ENCODE measurements around the gene CHRNB2.

GRCh38 chr1:154616659-154617345 is 49.2 kb downstream of the CHRNB2 start:
- no peak for TF ChIP-seq EZH2phosphoT487 (conservative IDR thresholded peaks at IDR 0.05; ENCODE audit: low read length)
- TF ChIP-seq, protein P1, sequence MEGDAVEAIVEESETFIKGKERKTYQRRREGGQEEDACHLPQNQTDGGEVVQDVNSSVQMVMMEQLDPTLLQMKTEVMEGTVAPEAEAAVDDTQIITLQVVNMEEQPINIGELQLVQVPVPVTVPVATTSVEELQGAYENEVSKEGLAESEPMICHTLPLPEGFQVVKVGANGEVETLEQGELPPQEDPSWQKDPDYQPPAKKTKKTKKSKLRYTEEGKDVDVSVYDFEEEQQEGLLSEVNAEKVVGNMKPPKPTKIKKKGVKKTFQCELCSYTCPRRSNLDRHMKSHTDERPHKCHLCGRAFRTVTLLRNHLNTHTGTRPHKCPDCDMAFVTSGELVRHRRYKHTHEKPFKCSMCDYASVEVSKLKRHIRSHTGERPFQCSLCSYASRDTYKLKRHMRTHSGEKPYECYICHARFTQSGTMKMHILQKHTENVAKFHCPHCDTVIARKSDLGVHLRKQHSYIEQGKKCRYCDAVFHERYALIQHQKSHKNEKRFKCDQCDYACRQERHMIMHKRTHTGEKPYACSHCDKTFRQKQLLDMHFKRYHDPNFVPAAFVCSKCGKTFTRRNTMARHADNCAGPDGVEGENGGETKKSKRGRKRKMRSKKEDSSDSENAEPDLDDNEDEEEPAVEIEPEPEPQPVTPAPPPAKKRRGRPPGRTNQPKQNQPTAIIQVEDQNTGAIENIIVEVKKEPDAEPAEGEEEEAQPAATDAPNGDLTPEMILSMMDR (IDR thresholded peaks at IDR 0.05; ENCODE audit: insufficient read depth, low read length, poor library complexity, severe bottlenecking), result no peak
